GM12878 (cell line): Measurements from ENCODE around the gene C4B. TPM values are rescaled to one million over a fixed set of nuclear protein-coding genes. Genes with fewer than 3 reads are reported as not detected.
"Not testable (repeated sequence)": the region's sequence is repeated elsewhere in the genome, so short reads cannot be mapped to it uniquely, and the experiment has no call there.

Experiments used
- ATAC-seq: fragments of 200-7000 bp; cut with Tn5 transposase; 3 replicates; pipeline ENCODE4 v1.9.1; 2020; ENCODE audit warnings: mild to moderate bottlenecking, moderate library complexity
- BruUV-seq: library from RNA; stranded (reverse); fragments of 400-500 nt; replicated peaks from 2 replicates; lab custom pipeline; 2021; lab: Mats Ljungman, UMichigan
- CTCF ChIA-PET: fragments of 300-600 bp; sonication (Branson Sonifier 250); formaldehyde crosslinking; extraction: SDS; loops from one replicate; lab custom pipeline; 2021; ENCODE audit warnings: inconsistent platforms; lab: Yijun Ruan, JAX
- POLR2A ChIA-PET: fragments of 350-600 bp; formaldehyde crosslinking; extraction: SDS; loops from one replicate; lab custom pipeline; 2021; ENCODE audit warnings: inconsistent platforms; lab: Charles Lee
- RAD21 ChIA-PET: fragments of 300-600 bp; sonication (Branson Sonifier 250); formaldehyde crosslinking; loops from one replicate; lab custom pipeline; 2023; ENCODE audit warnings: antibody characterized with exemption; ENCODE audit not compliant: unreplicated experiment; lab: Charles Lee
- SMC1A ChIA-PET: fragments of 300-600 bp; sonication (Branson Sonifier 250); formaldehyde crosslinking; loops from one replicate; lab custom pipeline; 2023; ENCODE audit not compliant: unreplicated experiment, uncharacterized antibody; lab: Charles Lee
- DNase-seq: peaks from one replicate; pipeline ENCODE4 v3.0.0-alpha.2; 2011; ENCODE audit warnings: low read depth, low spot score
- FAIRE-seq: peaks from 3 replicates; lab custom pipeline; 2011; peaks lifted over from hg19 to GRCh38; lab: Jason Lieb, UNC
- H2AFZ ChIP-seq: 2 replicates; pipeline ENCODE4 v1.6.0; 2011; ENCODE audit warnings: low read depth, low read length, control low read depth; ENCODE audit not compliant: control insufficient read depth
- H3K27ac ChIP-seq: 2 replicates; pipeline ENCODE4 v1.5.1; 2011; ENCODE audit warnings: control low read depth; ENCODE audit not compliant: control insufficient read depth, insufficient read depth
- H3K27me3 ChIP-seq, 2 experiments: replicated peaks in 1 of 2; 2 replicates each; pipeline versions ENCODE4 v1.6.0 to v1.6.1; 2011; ENCODE audit warnings: low read length in 1 of 2; ENCODE audit not compliant: control insufficient read depth in 2 of 2, insufficient read depth in 2 of 2
- H3K36me3 ChIP-seq, 2 experiments: 2 replicates each; pipeline ENCODE4 v1.5.1; 2011; ENCODE audit warnings: low read length in 1 of 2; ENCODE audit not compliant: control insufficient read depth in 2 of 2, insufficient read depth in 2 of 2
- H3K4me1 ChIP-seq: 2 replicates; pipeline ENCODE4 v1.6.1; 2011; ENCODE audit warnings: mild to moderate bottlenecking, low read length, moderate library complexity, mixed read lengths; ENCODE audit not compliant: control insufficient read depth, insufficient read depth
- H3K4me2 ChIP-seq: 2 replicates; pipeline ENCODE4 v1.6.0; 2011; ENCODE audit warnings: control low read depth; ENCODE audit not compliant: control insufficient read depth, insufficient read depth
- H3K4me3 ChIP-seq: fragments of 200-600 bp; sonication (generic); 2 replicates; pipeline ENCODE4 v1.5.1; 2016
- H3K79me2 ChIP-seq: 2 replicates; pipeline ENCODE4 v1.6.0; 2011; ENCODE audit warnings: low read length; ENCODE audit not compliant: control insufficient read depth, insufficient read depth
- H3K9ac ChIP-seq: 2 replicates; pipeline ENCODE4 v1.8.0; 2011; ENCODE audit warnings: low read length, control low read depth, mixed read lengths; ENCODE audit not compliant: control insufficient read depth, insufficient read depth
- H3K9me3 ChIP-seq: replicated peaks from 3 replicates; pipeline ENCODE4 v1.5.1; 2011; ENCODE audit warnings: mild to moderate bottlenecking, low read length; ENCODE audit not compliant: control insufficient read depth, insufficient read depth
- H4K20me1 ChIP-seq: 2 replicates; pipeline ENCODE4 v1.6.0; 2011; ENCODE audit not compliant: control insufficient read depth, insufficient read depth
- WGBS: methylation state at CpG from one replicate; pipeline ENCODE4 v1.1.6; 2016; ENCODE audit warnings: low lambda C conversion rate; ENCODE audit not compliant: insufficient replicate concordance, insufficient coverage; ENCODE audit errors: missing lambda C conversion rate; 5-methylcytosine and 5-hydroxymethylcytosine counted together
- in situ Hi-C: fragments of 300-500 bp; cut with MboI; formaldehyde crosslinking; loops from 9 replicates; pipeline ENCODE4 v1.14.3; 2018; ENCODE audit warnings: mixed read lengths
- intact Hi-C: fragments of 100-400 bp; cut with micrococcal nuclease; formaldehyde crosslinking; loops from one replicate; pipeline ENCODE4 v1.14.2; 2022; ENCODE audit not compliant: unreplicated experiment
- polyA plus RNA-seq, 11 experiments: library from polyadenylated mRNA; depleted of rRNA in 4 of 11; unstranded in 6 of 11; stranded (reverse) in 5 of 11; fragments of >200 nt; fragmentation: Nextera tagmentation in 4 of 11; fragmentation: Illumina TruSeq in 1 of 11; extraction: Ambion mirVana in 4 of 11; extraction: Trizol in 1 of 11; gene quantifications; 1 replicate in 1 of 11; 2 replicates in 10 of 11; pipeline versions ENCODE4 v1.2.1 to v1.2.3, GENCODE V29; 2011 to 2016; ENCODE audit warnings: inconsistent platforms in 2 of 11, missing spikeins in 2 of 11, low read depth in 1 of 11
- total RNA-seq, 4 experiments: library from RNA; depleted of rRNA in 3 of 4; stranded (reverse); fragments of >200 nt in 3 of 4; fragmentation: Illumina TruSeq in 1 of 4; extraction: Trizol in 1 of 4; gene quantifications; 2 replicates each; pipeline versions ENCODE4 v1.2.1 to v1.2.3, GENCODE V29; 2013 to 2021

The C4B gene
- total and polyA plus RNA-seq, 10 of the 15 experiments (the other 5 are each of a cell fraction or from before 2014, with no cell fraction given): 0.13 to 5.6 (median 1.7) TPM; not detected in 1

DNA sequence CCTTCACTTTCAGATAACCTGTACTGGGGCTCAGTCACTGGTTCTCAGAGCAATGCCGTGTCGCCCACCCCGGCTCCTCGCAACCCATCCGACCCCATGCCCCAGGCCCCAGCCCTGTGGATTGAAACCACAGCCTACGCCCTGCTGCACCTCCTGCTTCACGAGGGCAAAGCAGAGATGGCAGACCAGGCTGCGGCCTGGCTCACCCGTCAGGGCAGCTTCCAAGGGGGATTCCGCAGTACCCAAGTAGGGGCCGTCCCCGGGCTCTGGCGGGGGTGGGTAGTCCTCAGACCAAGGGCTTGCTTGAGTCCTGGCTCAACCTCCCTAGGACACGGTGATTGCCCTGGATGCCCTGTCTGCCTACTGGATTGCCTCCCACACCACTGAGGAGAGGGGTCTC lies 15.0 kb downstream of the C4B start:
- RAD21 ChIA-PET, H3K4me2 ChIP-seq, H2AFZ ChIP-seq, H3K27ac ChIP-seq, CTCF ChIA-PET, H4K20me1 ChIP-seq, DNase-seq, in situ Hi-C loops, H3K79me2 ChIP-seq, FAIRE-seq, H3K9me3 ChIP-seq, H3K9ac ChIP-seq, intact Hi-C loops, POLR2A ChIA-PET, SMC1A ChIA-PET, BruUV-seq, H3K36me3 ChIP-seq, ATAC-seq, H3K4me1 ChIP-seq, H3K4me3 ChIP-seq, H3K27me3 ChIP-seq: not testable (repeated sequence)
- WGBS: 32% methylated on average over 7 of the region's 14 CpGs

DNA sequence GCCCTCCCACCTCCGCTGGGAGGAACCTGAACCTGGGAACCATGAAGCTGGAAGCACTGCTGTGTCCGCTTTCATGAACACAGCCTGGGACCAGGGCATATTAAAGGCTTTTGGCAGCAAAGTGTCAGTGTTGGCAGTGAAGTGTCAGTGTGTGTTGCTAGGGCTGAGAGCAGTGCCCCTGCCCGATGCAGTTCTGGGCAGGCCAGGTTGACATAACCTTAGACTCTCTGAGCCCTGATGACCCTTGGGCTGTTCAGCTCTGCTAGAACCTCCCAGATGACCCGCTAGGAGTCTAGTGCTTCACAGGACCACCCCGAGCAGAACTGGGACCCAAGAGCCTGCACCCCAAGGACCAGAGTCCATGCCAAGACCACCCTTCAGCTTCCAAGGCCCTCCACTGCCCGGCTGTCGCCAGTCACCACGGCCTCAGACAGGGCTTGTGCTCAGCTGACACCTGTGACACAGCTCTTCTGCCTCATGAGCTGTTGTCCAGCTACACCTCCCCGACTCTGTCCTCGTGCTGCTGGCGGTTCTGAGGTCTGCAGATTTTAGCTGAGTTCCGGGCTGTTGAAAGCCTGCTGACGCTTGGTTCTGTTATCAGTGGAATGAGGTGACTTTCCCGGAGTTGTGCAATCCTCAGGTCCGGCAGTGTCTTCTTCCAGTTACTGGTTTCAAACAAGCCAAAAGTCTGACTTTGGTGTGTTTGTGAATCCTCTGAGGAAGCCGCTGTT lies 20.9 kb downstream of the C4B start:
- SMC1A ChIA-PET, H3K79me2 ChIP-seq, H3K27ac ChIP-seq, POLR2A ChIA-PET, H3K4me3 ChIP-seq, ATAC-seq, H4K20me1 ChIP-seq, H3K36me3 ChIP-seq, BruUV-seq, intact Hi-C loops, DNase-seq, H3K4me2 ChIP-seq, FAIRE-seq, CTCF ChIA-PET, H3K9ac ChIP-seq, H3K27me3 ChIP-seq, RAD21 ChIA-PET, H3K4me1 ChIP-seq, H3K9me3 ChIP-seq, H2AFZ ChIP-seq: not testable (repeated sequence)
- WGBS: no CpG with 5 or more reads among the region's 16 CpGs
- in situ Hi-C loops: loop anchor here (10.0 kb wide), 1 partner anchor 61 kb away; the partner anchor contains the start of gene DXO

DNA sequence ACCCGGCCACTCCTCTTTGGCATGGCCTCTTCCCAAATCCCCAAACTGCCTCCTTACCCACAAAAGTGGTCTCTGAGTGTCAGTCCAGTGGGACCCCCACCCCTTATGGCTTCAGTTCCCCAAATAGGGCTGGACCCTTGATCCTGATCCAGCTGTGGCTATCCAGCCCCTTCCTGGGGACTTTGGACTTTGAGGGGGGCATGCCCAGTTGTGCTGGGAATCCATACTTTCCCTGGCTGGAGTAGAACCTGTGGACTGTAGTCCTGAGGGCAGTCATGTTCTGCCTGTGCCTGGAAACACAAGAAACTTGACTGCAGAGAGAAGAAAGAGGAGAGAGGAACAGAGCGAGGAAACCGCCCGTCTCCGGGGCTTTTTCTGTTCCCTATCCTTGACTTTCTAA lies 22.5 kb downstream of the C4B start:
- ATAC-seq, CTCF ChIA-PET, H3K4me3 ChIP-seq, H3K27ac ChIP-seq, H3K4me1 ChIP-seq, H3K9me3 ChIP-seq, H3K4me2 ChIP-seq, BruUV-seq, RAD21 ChIA-PET, H3K9ac ChIP-seq, H3K27me3 ChIP-seq, FAIRE-seq, H4K20me1 ChIP-seq, H3K36me3 ChIP-seq, intact Hi-C loops, POLR2A ChIA-PET, H3K79me2 ChIP-seq, H2AFZ ChIP-seq, DNase-seq, SMC1A ChIA-PET: not testable (repeated sequence)
- WGBS: no CpG with 5 or more reads among the region's 5 CpGs
- in situ Hi-C loops: loop anchor here (10.0 kb wide), 1 partner anchor 62 kb away; the partner anchor contains the start of gene DXO
